Measurements from ENCODE around the gene FZD10. TPM values are rescaled to one million over a fixed set of nuclear protein-coding genes. Genes with fewer than 3 reads are reported as not detected.

Gene FZD10
- total and polyA plus RNA-seq, 2 of the 8 experiments (the other 6 are each of a cell fraction or from before 2014, with no cell fraction given), result 0.11 to 0.60 TPM

DNA sequence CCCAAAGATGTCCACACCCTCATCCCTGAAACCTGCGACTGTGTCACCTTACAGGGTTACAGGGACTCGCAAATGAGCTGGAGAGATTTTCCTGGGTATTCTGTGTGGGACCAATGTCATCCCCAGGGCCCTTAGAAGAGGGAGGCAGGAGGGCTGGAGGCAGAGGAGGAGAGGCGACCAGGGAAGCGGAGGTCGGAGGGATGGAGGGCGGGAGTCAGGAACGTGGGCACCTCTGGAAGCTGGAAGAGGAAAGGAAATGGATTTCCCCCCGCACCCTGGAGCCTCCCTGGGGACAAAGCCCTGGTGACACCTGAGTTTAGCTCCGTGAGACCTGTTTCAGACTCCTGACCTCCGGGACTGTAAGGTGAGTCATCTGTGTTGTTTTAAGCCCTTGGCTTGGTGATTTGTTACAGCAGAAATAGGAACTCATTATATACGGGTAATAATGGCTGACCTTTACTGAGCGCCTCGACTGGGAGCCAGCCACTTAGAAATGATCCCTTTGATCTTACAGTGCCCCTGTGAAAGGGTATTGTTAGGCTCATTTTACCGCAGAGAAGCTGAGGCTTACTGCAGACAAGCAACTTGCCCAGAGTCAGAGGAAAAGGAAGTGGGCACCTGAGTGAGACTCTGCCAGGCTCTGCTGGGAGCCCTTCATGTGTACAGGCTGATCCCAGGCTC, 29.3 kb upstream of the FZD10 start (continued):
- TF ChIP-seq, protein P1, sequence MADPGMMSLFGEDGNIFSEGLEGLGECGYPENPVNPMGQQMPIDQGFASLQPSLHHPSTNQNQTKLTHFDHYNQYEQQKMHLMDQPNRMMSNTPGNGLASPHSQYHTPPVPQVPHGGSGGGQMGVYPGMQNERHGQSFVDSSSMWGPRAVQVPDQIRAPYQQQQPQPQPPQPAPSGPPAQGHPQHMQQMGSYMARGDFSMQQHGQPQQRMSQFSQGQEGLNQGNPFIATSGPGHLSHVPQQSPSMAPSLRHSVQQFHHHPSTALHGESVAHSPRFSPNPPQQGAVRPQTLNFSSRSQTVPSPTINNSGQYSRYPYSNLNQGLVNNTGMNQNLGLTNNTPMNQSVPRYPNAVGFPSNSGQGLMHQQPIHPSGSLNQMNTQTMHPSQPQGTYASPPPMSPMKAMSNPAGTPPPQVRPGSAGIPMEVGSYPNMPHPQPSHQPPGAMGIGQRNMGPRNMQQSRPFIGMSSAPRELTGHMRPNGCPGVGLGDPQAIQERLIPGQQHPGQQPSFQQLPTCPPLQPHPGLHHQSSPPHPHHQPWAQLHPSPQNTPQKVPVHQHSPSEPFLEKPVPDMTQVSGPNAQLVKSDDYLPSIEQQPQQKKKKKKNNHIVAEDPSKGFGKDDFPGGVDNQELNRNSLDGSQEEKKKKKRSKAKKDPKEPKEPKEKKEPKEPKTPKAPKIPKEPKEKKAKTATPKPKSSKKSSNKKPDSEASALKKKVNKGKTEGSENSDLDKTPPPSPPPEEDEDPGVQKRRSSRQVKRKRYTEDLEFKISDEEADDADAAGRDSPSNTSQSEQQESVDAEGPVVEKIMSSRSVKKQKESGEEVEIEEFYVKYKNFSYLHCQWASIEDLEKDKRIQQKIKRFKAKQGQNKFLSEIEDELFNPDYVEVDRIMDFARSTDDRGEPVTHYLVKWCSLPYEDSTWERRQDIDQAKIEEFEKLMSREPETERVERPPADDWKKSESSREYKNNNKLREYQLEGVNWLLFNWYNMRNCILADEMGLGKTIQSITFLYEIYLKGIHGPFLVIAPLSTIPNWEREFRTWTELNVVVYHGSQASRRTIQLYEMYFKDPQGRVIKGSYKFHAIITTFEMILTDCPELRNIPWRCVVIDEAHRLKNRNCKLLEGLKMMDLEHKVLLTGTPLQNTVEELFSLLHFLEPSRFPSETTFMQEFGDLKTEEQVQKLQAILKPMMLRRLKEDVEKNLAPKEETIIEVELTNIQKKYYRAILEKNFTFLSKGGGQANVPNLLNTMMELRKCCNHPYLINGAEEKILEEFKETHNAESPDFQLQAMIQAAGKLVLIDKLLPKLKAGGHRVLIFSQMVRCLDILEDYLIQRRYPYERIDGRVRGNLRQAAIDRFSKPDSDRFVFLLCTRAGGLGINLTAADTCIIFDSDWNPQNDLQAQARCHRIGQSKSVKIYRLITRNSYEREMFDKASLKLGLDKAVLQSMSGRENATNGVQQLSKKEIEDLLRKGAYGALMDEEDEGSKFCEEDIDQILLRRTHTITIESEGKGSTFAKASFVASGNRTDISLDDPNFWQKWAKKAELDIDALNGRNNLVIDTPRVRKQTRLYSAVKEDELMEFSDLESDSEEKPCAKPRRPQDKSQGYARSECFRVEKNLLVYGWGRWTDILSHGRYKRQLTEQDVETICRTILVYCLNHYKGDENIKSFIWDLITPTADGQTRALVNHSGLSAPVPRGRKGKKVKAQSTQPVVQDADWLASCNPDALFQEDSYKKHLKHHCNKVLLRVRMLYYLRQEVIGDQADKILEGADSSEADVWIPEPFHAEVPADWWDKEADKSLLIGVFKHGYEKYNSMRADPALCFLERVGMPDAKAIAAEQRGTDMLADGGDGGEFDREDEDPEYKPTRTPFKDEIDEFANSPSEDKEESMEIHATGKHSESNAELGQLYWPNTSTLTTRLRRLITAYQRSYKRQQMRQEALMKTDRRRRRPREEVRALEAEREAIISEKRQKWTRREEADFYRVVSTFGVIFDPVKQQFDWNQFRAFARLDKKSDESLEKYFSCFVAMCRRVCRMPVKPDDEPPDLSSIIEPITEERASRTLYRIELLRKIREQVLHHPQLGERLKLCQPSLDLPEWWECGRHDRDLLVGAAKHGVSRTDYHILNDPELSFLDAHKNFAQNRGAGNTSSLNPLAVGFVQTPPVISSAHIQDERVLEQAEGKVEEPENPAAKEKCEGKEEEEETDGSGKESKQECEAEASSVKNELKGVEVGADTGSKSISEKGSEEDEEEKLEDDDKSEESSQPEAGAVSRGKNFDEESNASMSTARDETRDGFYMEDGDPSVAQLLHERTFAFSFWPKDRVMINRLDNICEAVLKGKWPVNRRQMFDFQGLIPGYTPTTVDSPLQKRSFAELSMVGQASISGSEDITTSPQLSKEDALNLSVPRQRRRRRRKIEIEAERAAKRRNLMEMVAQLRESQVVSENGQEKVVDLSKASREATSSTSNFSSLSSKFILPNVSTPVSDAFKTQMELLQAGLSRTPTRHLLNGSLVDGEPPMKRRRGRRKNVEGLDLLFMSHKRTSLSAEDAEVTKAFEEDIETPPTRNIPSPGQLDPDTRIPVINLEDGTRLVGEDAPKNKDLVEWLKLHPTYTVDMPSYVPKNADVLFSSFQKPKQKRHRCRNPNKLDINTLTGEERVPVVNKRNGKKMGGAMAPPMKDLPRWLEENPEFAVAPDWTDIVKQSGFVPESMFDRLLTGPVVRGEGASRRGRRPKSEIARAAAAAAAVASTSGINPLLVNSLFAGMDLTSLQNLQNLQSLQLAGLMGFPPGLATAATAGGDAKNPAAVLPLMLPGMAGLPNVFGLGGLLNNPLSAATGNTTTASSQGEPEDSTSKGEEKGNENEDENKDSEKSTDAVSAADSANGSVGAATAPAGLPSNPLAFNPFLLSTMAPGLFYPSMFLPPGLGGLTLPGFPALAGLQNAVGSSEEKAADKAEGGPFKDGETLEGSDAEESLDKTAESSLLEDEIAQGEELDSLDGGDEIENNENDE (IDR thresholded peaks at IDR 0.05; ENCODE audit: insufficient replicate concordance, low read length), result no peak
